ENCODE results near the gene CCDC7. TPM values are rescaled to one million over a fixed set of nuclear protein-coding genes. Genes with fewer than 3 reads are reported as not detected.
"Not testable (repeated sequence)": the region's sequence is repeated elsewhere in the genome, so short reads cannot be mapped to it uniquely, and the experiment has no call there.

The CCDC7 gene
- 3.6 and 11.4 TPM in 2 replicates for total RNA-seq

DNA sequence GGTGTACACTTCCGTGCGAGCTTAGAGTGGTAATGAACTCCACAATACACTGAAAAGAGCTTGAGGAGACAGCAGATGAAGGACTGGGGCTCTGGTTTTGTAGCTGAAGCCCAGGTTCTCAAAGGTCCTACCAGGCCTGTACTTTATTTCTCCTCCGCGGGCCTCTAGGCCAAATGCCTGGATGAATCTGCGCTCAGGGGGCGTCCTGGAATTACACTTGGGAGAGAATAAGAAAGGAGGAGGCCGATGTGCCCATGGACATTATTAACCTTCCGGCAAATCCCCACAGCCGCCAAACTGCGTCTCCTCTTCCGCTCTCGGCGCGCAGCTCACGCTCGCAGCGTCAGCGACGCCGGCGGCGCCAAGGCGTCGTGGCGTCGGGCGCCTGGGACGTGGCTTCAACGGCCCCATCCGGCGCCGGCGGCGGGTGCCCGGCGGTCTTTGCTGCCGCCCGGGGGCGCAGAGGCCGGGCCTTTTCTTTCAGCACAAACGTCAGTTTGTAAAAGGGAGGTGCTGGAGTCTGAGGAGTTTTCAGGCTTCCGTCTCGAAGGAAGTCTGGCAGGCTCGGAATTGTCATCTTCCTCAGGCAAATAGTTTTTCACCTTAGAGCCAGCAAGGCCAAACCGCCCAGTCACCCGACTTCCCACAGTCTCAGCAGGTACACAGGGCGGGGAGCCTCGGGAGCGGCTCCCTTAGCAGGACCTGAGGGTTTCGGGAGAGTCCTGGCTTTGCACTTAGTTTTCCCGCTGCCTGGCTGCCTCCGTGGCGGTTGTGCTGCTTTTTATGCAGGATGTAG is at the start of gene CCDC7:
CCDC7 (plus strand) TSS at position 401 of the 796 bp plus-strand sequence. CDS start 5,503 bp downstream, outside the sequence.
- DNase-seq (ENCODE audit: low read depth, low spot score), result peak; percentile 64

- DNase-seq (ENCODE audit: low read depth, low spot score), result not testable (repeated sequence)
Measured at GRCh38 chr10:32397163-32397562, 48.8 kb upstream of the CCDC7 start.

GRCh38 chr10:32399720-32400119 is 46.2 kb upstream of the CCDC7 start:
- not testable (repeated sequence) for DNase-seq (ENCODE audit: low read depth, low spot score)

DNA sequence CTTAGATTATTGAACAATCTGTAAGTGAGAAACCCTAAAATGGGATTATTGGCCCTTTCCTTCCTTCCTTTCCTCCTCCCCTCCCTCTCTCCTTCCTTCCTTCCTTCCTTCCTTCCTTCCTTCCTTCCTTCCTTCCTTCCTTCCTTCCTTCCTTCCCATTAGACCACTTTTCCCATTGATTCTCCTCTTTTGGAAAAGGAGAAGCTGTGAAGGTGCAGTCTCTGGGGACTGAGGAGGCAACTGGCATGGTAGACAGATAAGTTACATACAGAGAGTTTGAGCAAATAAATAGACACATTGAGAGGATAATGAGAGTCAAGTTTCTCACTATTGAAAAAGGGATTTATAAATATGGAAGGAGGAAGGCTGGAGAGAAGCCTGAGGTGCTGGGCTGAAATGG is 45.0 kb upstream of the CCDC7 start:
- no peak for DNase-seq (ENCODE audit: low read depth, low spot score)

GRCh38 chr10:32402499-32402898 is 43.4 kb upstream of the CCDC7 start:
- no peak for DNase-seq (ENCODE audit: low read depth, low spot score)

DNA sequence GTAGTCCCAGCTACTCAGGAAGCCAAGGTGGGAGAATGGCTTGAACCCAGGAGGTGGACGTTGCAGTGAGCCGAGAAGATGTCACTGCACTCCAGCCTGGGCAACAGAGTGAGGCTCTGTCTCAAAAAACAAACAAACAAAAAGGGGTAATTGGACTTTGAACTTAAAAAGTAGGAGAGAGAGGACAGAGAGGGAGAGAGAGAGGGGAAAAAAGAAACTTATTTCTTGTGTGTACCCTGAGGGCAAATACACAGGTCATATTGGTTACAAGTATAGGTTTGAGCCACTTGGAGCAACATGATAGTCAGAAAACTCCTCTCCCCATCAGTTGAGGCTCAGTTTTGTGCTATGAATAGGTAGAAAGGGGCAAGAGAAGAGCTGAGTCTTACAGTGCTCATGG is 42.8 kb upstream of the CCDC7 start:
- no peak for DNase-seq (ENCODE audit: low read depth, low spot score)

DNA sequence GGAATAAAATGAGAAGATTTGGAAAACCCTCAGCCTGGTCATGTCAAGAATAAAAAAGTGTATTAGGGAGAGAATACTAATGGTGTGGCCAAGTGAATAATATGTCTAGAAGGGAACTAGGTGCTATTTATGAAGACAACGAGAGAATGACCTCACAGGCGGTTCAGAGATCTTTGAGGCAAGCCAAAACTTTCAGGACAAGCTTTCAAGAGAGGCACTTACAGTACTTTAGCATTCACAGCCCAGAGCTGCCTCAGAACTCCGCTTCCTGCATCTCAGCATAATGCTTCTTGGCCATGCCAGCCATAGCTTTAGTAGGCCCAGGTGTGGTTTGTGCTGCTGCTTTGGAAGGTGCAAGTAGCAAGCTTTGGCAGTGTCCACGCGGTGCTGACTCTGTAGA is 37.2 kb upstream of the CCDC7 start:
- no peak for DNase-seq (ENCODE audit: low read depth, low spot score)

GRCh38 chr10:32409741-32410140 is 36.2 kb upstream of the CCDC7 start:
- no peak for DNase-seq (ENCODE audit: low read depth, low spot score)

GRCh38 chr10:32410569-32410968 is 35.4 kb upstream of the CCDC7 start:
- DNase-seq (ENCODE audit: low read depth, low spot score), result no peak

DNA sequence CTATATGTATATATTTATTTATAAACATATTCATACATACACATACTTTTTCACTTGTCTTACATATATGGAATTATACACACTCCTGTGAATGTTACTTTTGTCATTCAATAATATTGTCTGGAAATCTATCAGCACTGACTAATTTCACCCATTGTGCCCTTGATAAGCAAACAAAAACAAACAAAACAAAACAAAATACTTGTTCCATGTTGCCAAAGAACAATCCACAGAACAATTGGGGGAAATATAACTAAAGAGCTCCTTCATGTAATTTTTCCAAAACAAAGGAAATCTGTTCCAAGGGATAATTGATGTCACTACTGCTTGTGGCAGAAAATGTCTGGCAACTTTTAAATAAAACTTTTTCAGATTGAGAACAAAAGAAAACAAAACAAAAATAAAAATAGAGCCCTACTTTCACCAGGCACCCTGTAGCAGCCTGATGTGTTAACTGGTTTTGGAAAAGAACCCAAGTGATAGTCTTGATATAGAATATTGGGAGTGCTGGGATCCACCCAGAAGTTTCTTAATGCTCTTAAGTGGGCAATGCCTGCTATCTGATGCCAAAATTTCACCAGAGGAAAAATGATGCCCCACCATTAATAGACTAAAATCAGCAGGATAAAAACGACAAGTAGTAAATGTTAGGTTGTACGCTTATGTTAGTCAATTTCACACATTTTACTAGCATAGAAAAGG is 34.0 kb upstream of the CCDC7 start:
- peak; percentile 78 for DNase-seq (ENCODE audit: low read depth, low spot score)

GRCh38 chr10:32412499-32412853 is 33.5 kb upstream of the CCDC7 start:
- DNase-seq (ENCODE audit: low read depth, low spot score), result no peak

DNA sequence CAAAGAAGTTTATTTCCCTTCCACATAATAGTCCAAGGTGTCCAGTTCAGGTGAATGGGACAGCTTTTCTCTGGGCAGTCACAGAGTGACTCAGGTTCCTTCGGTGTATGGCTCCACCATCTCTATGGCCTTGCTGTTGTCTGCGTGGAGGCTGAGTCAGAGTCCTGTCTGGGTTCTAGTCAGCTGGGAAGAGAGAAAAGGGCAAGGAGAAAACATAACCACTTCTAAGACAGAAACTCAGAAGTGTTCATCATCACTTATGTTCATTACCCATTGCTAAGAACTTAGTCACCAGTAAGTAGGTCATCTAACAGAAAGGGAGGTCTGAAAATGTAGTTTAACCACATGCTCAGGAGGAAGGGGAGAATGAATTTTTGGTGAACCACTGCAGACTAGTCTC is 32.4 kb upstream of the CCDC7 start:
- DNase-seq (ENCODE audit: low read depth, low spot score), result peak; percentile 8

DNA sequence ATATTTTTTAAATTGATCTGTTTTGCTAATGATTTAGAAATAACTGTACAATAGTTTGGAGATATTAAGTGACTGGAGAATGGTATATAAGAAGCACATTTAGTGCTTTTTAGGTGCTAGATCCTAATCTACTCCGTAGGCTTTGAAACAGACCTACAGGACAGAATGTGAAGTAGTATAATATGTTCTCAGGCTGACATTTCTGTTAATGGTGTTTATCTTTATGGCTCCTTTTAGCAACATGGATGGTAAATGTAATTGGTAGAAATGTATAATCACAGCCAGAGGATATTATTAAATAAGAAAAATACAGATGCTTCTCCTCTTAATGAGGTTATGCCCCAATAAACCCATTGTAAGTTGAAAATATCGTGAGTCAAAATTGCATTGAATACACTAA is 30.6 kb upstream of the CCDC7 start:
- no peak for DNase-seq (ENCODE audit: low read depth, low spot score)

DNA sequence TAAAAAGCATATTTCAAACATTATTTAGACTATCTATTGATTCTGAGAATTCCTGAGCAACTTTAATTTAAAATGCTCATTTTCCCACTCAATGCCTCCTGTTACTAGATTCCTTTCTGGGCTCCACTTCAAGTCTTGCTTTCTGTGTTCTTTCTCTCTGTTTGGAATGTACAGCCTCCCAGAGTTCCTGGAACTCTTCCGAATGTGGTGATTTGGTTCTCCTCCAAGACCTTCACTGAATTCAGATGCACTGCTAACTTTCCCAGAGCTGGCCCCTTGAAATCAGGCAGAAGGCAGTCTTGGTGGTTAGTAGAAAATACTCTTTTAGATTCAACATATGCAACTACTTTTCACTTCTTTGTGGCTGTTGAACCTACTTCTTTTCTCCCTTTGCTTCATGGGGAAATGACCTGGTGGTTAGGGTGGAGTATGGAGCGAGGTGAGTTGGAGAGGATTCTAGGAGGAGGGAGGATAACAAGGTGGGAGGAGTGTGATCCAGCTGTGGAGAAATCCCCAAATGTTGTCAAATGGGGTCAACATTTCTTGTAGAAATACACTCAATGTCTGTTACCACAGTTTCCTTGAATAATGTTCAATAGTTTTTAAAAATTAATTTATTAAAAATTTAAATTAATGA is 27.9 kb upstream of the CCDC7 start:
- no peak for DNase-seq (ENCODE audit: low read depth, low spot score)

DNA sequence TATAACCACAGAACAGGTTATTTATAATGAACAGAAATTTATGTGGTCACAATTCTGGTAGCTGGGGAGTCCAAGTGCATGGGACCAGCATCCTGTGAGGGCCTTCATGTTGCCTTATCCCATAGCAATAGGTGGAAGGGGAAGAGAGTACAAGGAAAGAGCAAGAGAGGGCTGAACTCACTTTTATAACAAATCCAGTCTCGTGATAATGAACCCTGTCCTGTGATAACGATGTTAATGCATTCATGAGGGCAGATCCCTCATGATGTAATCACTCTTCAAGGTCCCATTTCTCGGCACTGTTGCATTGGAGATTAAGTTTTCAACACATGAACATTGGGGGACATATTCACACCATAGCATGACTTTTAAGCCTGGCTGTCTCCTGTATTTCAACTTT is 27.4 kb upstream of the CCDC7 start:
- DNase-seq (ENCODE audit: low read depth, low spot score), result no peak

GRCh38 chr10:32419615-32420014 is 26.3 kb upstream of the CCDC7 start:
- DNase-seq (ENCODE audit: low read depth, low spot score), result no peak

DNA sequence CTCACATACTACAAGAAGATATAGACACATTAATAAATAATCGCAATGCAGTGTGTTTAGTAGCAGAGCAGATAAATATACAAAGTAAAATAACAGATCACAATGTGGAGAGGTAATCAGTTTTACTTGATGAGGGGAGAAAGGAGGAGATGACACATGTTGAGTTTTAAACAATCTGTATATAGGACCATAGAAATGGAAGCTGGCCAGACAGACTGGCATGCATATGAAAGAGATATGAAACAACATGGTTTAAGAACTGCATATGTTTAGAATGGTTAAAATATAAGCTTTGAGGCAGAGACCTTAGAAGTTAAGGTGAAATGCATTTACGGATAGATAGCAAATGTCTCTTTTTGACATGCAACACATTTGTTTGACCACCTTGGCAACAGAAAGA is 19.8 kb upstream of the CCDC7 start:
- DNase-seq (ENCODE audit: low read depth, low spot score), result no peak

GRCh38 chr10:32433542-32433941 is 12.4 kb upstream of the CCDC7 start:
- DNase-seq (ENCODE audit: low read depth, low spot score), result no peak

- no peak for DNase-seq (ENCODE audit: low read depth, low spot score)
Measured at GRCh38 chr10:32436215-32436614, 9.7 kb upstream of the CCDC7 start.

DNA sequence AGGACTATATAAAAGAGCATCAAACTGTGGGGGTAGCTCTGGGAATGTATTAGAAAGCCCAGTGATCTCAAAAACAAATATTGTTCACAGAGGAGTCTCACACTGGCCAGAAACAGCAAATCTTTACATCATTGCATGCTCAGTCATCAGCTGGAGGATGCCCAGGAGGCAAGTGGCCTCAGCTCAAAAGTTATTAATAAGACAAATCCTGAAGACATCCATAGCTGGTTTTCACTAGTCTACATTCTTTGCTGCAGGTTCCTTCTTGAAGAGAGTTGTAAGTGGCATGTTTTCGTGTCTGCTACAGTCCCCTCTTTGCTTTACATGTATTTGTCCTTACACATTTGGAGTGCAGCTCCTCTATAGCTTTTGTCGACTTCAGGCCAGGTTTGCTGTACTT is 8.6 kb upstream of the CCDC7 start:
- DNase-seq (ENCODE audit: low read depth, low spot score), result no peak

DNA sequence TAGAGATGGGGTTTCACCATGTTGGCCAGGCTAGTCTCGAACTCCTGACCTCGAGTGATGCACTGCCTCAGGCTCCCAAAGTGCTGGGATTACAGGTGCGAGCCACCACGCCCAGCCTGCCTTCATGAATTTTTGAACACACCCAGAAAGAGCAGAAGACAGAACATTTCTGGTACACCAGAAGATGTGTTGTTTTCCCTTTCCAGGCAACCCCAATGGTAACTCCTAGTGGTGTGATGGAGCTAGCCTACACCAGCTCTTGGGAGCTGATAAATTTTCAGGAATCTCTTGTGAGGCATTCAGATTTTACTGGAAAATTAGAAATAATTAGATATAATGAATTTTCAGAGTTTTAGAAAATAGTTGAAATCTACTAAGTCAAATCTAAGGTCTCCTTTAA is 904 bp upstream of the CCDC7 start:
- no peak for DNase-seq (ENCODE audit: low read depth, low spot score)

DNA sequence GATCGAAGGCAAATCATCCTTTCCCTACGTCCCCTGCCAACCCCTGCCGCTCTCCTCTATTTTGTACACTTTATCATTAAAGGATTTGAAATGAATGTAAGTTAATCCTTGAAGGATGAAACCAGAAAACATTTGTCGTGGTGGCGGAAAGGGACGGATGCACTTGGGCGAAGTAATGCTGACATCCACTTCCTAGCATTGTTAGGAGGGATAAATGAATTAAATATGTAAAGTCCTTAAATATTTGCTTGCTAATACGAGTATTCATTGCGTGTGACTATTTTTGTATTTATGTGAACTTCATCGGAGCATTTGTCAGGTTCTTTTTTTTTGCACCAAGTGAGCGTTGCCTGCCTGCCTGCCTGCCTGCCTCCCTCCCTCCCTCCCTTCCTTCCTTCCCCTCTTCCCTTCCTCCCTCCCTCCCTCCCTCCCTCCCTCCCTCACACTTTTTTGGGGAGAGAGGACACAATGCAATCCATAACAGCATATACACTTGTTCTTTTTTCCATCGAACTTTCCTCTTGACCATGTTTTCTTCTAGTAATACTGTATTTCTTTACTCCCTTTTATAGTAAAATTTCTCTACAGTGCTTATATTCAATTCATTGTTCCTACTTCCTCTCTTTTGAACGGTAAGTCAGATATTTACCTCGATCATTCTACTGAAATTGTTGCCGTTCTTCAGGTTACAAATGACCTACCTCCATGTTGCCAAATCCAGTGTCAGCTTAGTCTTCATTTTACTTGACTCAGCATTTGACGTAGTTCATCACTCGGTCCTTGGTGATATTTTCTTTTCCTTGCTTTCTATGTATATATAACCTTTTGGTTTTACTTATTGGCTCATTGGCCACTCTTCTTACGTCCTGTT is 831 bp downstream of the CCDC7 start:
- no peak for DNase-seq (ENCODE audit: low read depth, low spot score)
